Karpas-422 (cell line): ENCODE results near the gene OSBPL2. TPM values are rescaled to one million over a fixed set of nuclear protein-coding genes. Genes with fewer than 3 reads are reported as not detected.

ENCODE experiments used
- DNase-seq: peaks from one replicate; pipeline ENCODE4 v3.0.0-alpha.2; 2015
- H2AFZ ChIP-seq: fragments of 200-600 bp; sonication (generic); 2 replicates; pipeline ENCODE4 v1.6.1; 2014; ENCODE audit warnings: antibody characterized with exemption, low read length, mixed read lengths
- H3K27ac ChIP-seq: fragments of 200-600 bp; sonication (generic); 2 replicates; pipeline ENCODE4 v1.5.1; 2014; ENCODE audit warnings: mild to moderate bottlenecking, low read length, moderate library complexity
- H3K27me3 ChIP-seq: fragments of 200-600 bp; sonication (generic); 2 replicates; pipeline ENCODE4 v1.6.1; 2014; ENCODE audit warnings: low read length, mixed read lengths
- H3K36me3 ChIP-seq: fragments of 200-600 bp; sonication (generic); 2 replicates; pipeline ENCODE4 v1.6.1; 2014; ENCODE audit warnings: low read length, mixed read lengths; ENCODE audit not compliant: insufficient read depth
- H3K4me1 ChIP-seq: fragments of 200-600 bp; sonication (generic); 2 replicates; pipeline ENCODE4 v1.6.1; 2014; ENCODE audit warnings: mild to moderate bottlenecking, low read length, mixed read lengths
- H3K4me2 ChIP-seq: fragments of 200-600 bp; sonication (generic); 2 replicates; pipeline ENCODE4 v1.6.1; 2014; ENCODE audit warnings: low read length, low read depth, mild to moderate bottlenecking; ENCODE audit not compliant: poor library complexity, severe bottlenecking
- H3K4me3 ChIP-seq: fragments of 200-600 bp; sonication (generic); 2 replicates; pipeline ENCODE4 v1.5.1; 2014; ENCODE audit warnings: mild to moderate bottlenecking, antibody characterized with exemption, low read length, mixed read lengths
- H3K79me2 ChIP-seq: fragments of 200-600 bp; sonication (generic); 2 replicates; pipeline ENCODE4 v1.6.1; 2014; ENCODE audit warnings: mild to moderate bottlenecking, low read length, mixed read lengths
- H3K9ac ChIP-seq: fragments of 200-600 bp; sonication (generic); 2 replicates; pipeline ENCODE4 v1.6.0; 2014; ENCODE audit warnings: low read length
- H3K9me2 ChIP-seq: fragments of 200-600 bp; sonication (generic), shearing (Covaris generic); replicated peaks from 2 replicates; pipeline ENCODE4 v1.6.0; 2014; ENCODE audit warnings: mild to moderate bottlenecking, low read length, moderate library complexity; ENCODE audit not compliant: insufficient read depth
- H3K9me3 ChIP-seq: fragments of 300-700, 200-600 bp; sonication (generic); 2 replicates; pipeline ENCODE4 v1.6.1; 2014; ENCODE audit warnings: low read length, mixed read lengths
- H4K20me1 ChIP-seq: fragments of 200-600 bp; sonication (generic); 2 replicates; pipeline ENCODE4 v1.6.1; 2014; ENCODE audit warnings: mild to moderate bottlenecking, antibody characterized with exemption, low read length, low read depth; ENCODE audit not compliant: insufficient read depth
- total RNA-seq: library from RNA; depleted of rRNA; stranded (reverse); fragments of >200 nt; shearing (Covaris generic); gene quantifications from 2 replicates; pipeline ENCODE4 v1.2.3, GENCODE V29; 2014; ENCODE audit warnings: low replicate concordance

OSBPL2 gene
- total RNA-seq, 1 experiment from 2014 or later, result 22.6 TPM

DNA sequence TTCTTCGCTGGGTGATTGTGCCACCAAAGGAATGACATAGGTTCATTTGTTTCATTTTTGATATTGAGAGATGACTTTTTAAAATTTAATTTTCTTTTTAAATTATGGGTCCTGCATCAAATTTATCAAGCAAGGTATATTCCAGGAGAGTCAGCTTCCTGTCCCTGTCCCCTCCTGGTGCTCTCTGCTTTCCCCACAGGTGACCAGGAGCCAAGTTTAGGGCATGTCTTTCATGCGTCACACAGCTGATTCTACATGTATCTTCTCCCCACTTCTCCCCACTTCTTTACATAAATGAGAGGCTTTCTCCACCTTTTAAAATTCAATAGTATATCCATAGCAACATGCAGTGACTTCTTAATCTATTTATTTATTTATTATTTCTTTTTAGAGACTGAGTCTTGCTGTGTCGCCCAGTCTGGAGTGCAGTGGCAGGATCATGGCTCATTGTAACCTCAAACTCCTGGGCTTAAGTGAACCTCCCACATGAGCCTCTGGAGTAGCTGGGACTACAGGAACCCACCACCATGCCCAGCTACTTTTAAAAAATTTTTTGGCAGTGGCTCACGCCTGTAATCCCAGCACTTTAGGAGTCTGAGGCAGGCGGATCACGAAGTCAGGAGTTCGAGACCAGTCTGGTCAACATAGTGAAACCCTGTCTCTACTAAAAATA is 30.0 kb downstream of the OSBPL2 start:
- Histone ChIP-seq H3K9me2 (no peaks in the 10 kb centered on the region), H3K4me1 (peaks cover under 1% of the 10 kb centered on the region; the same call in 1 of the 2 replicates), H2AFZ (no peak overlapping the region), H3K4me2 (no peak overlapping the region), H3K9ac (no peak overlapping the region), H3K79me2 (no peaks in the 10 kb centered on the region), H3K27ac (no peak overlapping the region), H3K36me3 (peaks cover 4% of the 10 kb centered on the region; the same call in 1 of the 2 replicates), H3K27me3 (no peaks in the 10 kb centered on the region), H4K20me1 (no peaks in the 10 kb centered on the region), H3K4me3 (no peak overlapping the region), H3K9me3 (no peaks in the 10 kb centered on the region)
- no peak for DNase-seq

GRCh38 chr20:62269378-62269777 is 31.1 kb downstream of the OSBPL2 start:
- Histone ChIP-seq H3K4me2 (no peak overlapping the region), H3K79me2 (no peaks in the 10 kb centered on the region), H3K9me3 (no peaks in the 10 kb centered on the region), H3K9me2 (no peaks in the 10 kb centered on the region), H4K20me1 (no peaks in the 10 kb centered on the region), H3K4me3 (no peak overlapping the region), H3K36me3 (peaks cover 4% of the 10 kb centered on the region; the same call in 1 of the 2 replicates), H3K27ac (no peak overlapping the region), H3K4me1 (peaks cover 10% of the 10 kb centered on the region), H3K27me3 (no peaks in the 10 kb centered on the region), H3K9ac (no peak overlapping the region), H2AFZ (no peak overlapping the region)
- no peak for DNase-seq

- H3K27me3 ChIP-seq, result no peaks in the 10 kb centered on the region
- H3K4me3 ChIP-seq, result no peak overlapping the region
- H3K4me2 ChIP-seq, result no peak overlapping the region
- H3K9ac ChIP-seq, result no peak overlapping the region
- no peaks in the 10 kb centered on the region for H3K9me2 ChIP-seq
- H3K36me3 ChIP-seq, result peaks cover under 1% of the 10 kb centered on the region; the same call in 1 of the 2 replicates
- DNase-seq, result no peak
- H3K9me3 ChIP-seq, result no peaks in the 10 kb centered on the region
- no peaks in the 10 kb centered on the region for H3K79me2 ChIP-seq
- no peak overlapping the region for H3K27ac ChIP-seq
- H3K4me1 ChIP-seq, result peaks cover 15% of the 10 kb centered on the region
- H2AFZ ChIP-seq, result no peak overlapping the region
- H4K20me1 ChIP-seq, result no peaks in the 10 kb centered on the region
These were observed 31.6 kb downstream of the OSBPL2 start for GRCh38 chr20:62269871-62270270.

GRCh38 chr20:62272200-62272599 is 33.9 kb downstream of the OSBPL2 start:
- DNase-seq, result peak; percentile 63
- no peak overlapping the region for H3K27ac ChIP-seq
- H3K4me1 ChIP-seq, result peaks cover 20% of the 10 kb centered on the region
- H3K27me3 ChIP-seq, result no peaks in the 10 kb centered on the region
- no peak overlapping the region for H2AFZ ChIP-seq
- no peaks in the 10 kb centered on the region for H3K79me2 ChIP-seq
- H3K9me2 ChIP-seq, result no peaks in the 10 kb centered on the region
- H3K4me3 ChIP-seq, result no peak overlapping the region
- no peaks in the 10 kb centered on the region for H3K36me3 ChIP-seq
- H4K20me1 ChIP-seq, result no peaks in the 10 kb centered on the region
- no peaks in the 10 kb centered on the region for H3K9me3 ChIP-seq
- H3K9ac ChIP-seq, result no peak overlapping the region
- no peak overlapping the region for H3K4me2 ChIP-seq

GRCh38 chr20:62273416-62273815 is 35.1 kb downstream of the OSBPL2 start:
- Histone ChIP-seq H4K20me1 (no peaks in the 10 kb centered on the region; the same call in 1 of the 2 replicates), H3K9me2 (no peaks in the 10 kb centered on the region), H3K4me3 (no peak overlapping the region), H3K27me3 (no peaks in the 10 kb centered on the region), H3K27ac (no peak overlapping the region), H3K9me3 (no peaks in the 10 kb centered on the region), H2AFZ (no peak overlapping the region), H3K36me3 (no peaks in the 10 kb centered on the region), H3K79me2 (no peaks in the 10 kb centered on the region), H3K4me1 (peaks cover 20% of the 10 kb centered on the region), H3K4me2 (no peak overlapping the region), H3K9ac (no peak overlapping the region)
- DNase-seq, result no peak

GRCh38 chr20:62274332-62274950 is 36.1 kb downstream of the OSBPL2 start:
- no peaks in the 10 kb centered on the region for H3K36me3 ChIP-seq
- H3K27ac ChIP-seq, result 0 out of 2 replicates have a peak overlapping the region, but pooled peaks have one; percentile 24
- peak; percentile 50 for DNase-seq
- H3K9ac ChIP-seq, result no peak overlapping the region; the same call in 1 of the 2 replicates
- H3K4me3 ChIP-seq, result no peak overlapping the region
- no peaks in the 10 kb centered on the region for H3K9me3 ChIP-seq
- H3K4me2 ChIP-seq, result peak overlapping the region; percentile 19
- H2AFZ ChIP-seq, result no peak overlapping the region
- no peaks in the 10 kb centered on the region for H3K79me2 ChIP-seq
- H4K20me1 ChIP-seq, result no peaks in the 10 kb centered on the region; the same call in 1 of the 2 replicates
- H3K27me3 ChIP-seq, result no peaks in the 10 kb centered on the region
- H3K4me1 ChIP-seq, result peaks cover 20% of the 10 kb centered on the region
- H3K9me2 ChIP-seq, result no peaks in the 10 kb centered on the region

GRCh38 chr20:62275219-62275618 is 36.9 kb downstream of the OSBPL2 start:
- Histone ChIP-seq H3K27ac (no peak overlapping the region), H3K4me1 (peaks cover 20% of the 10 kb centered on the region), H2AFZ (no peak overlapping the region), H3K9me2 (no peaks in the 10 kb centered on the region), H3K4me2 (no peak overlapping the region), H3K9me3 (no peaks in the 10 kb centered on the region), H3K9ac (no peak overlapping the region), H3K4me3 (no peak overlapping the region), H4K20me1 (no peaks in the 10 kb centered on the region; the same call in 1 of the 2 replicates), H3K27me3 (no peaks in the 10 kb centered on the region), H3K36me3 (no peaks in the 10 kb centered on the region), H3K79me2 (no peaks in the 10 kb centered on the region)
- DNase-seq, result no peak

DNA sequence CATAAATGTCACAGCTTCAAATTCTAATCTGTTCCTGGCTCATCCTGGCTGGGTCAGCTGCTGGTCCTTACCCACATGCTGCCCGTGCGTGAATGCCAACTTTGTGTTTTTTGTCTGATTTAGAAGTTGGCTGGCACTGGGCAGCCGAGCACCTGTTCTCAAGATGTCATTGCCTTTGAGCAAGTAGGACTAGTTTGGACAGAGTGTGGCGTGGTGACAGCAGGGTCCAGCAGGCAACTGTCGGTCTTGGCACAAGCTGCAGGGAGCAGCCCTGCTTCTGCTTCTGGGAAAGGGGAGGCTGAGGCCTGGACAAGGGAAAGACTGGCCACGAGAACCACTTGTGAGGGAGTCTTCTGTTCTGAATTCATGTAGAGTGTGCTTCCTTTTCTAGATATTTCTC is 38.1 kb downstream of the OSBPL2 start:
- peaks cover 20% of the 10 kb centered on the region for H3K4me1 ChIP-seq
- no peak overlapping the region for H3K4me2 ChIP-seq
- H2AFZ ChIP-seq, result no peak overlapping the region
- no peak overlapping the region for H3K4me3 ChIP-seq
- H3K79me2 ChIP-seq, result no peaks in the 10 kb centered on the region
- H3K36me3 ChIP-seq, result no peaks in the 10 kb centered on the region
- no peaks in the 10 kb centered on the region for H3K9me2 ChIP-seq
- no peak for DNase-seq
- H3K27me3 ChIP-seq, result no peaks in the 10 kb centered on the region
- H3K9me3 ChIP-seq, result no peaks in the 10 kb centered on the region
- no peaks in the 10 kb centered on the region; the same call in 1 of the 2 replicates for H4K20me1 ChIP-seq
- no peak overlapping the region for H3K27ac ChIP-seq
- no peak overlapping the region for H3K9ac ChIP-seq
